ENCODE results near the gene ABCC8.

ABCC8 gene

DNA sequence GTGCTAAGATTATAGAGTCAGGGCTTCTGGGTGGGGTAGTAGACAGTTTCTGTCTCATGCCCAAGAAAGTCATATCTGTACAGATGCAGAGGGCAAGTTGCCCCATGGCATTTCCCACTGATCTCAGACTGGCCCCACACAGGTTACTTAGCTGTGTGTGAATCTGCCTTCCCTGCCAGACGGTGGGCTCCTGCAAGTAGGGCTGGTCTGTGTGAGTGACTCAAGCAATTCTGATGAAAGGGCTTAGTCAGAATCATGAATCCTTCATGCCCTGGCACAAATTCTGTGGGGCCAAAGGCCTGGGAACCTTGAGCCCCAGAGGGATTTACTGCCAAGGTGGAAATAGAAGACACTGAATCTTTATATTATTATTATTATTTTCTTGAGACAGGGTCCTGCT, 37.2 kb upstream of the ABCC8 start:
- DNase-seq (ENCODE audit: low read depth), result no peak
- no peak for TF ChIP-seq CTCF (conservative IDR thresholded peaks at IDR 0.05; ENCODE audit: low read length)
- no peak overlapping the region for H3K4me3 ChIP-seq (ENCODE audit: low read length)

- DNase-seq (ENCODE audit: low read depth), result no peak
- H3K4me3 ChIP-seq (ENCODE audit: low read length), result no peak overlapping the region
- TF ChIP-seq CTCF (conservative IDR thresholded peaks at IDR 0.05; ENCODE audit: low read length), result no peak
Measured at GRCh38 chr11:17512101-17512500, 35.5 kb upstream of the ABCC8 start.

- no peak for TF ChIP-seq CTCF (conservative IDR thresholded peaks at IDR 0.05; ENCODE audit: low read length)
- DNase-seq (ENCODE audit: low read depth), result no peak
- no peak overlapping the region for H3K4me3 ChIP-seq (ENCODE audit: low read length)
Measured at GRCh38 chr11:17511571-17511970, 34.9 kb upstream of the ABCC8 start.

DNA sequence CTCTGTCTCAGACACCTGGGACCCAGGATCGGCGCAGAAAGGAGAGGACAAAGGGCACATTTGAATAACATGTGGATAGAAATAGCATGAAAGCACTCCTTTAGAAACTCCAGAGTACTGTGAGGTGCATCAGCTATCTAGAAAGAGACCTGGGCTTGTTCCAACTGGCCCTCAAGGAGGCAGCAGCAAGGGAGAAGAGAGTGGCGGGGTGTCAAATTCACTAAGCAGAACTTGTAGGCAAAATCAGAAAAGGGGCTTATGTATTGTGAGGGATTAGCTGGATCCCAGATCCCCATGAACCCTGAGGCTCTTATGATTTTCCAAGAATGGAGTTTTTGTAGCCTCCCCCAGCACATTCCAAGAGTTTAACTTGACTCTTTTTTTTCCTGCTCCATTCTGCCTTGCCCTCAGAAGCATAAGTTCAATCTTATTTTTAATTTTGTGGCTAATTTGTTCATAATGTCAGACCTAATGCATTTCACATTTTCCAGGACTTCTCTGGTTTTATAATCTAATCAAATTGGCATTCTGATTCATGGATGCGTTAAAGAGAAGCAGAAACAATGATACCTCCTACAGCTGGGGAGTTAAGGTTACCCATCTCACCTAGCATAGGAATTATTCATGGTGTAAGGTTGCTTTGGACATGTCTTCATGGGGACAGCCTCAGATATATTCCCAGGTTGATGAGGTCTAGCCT, 34.0 kb upstream of the ABCC8 start:
- DNase-seq (ENCODE audit: low read depth), result no peak
- no peak overlapping the region for H3K4me3 ChIP-seq (ENCODE audit: low read length)
- TF ChIP-seq CTCF (conservative IDR thresholded peaks at IDR 0.05; ENCODE audit: low read length), result no peak

DNA sequence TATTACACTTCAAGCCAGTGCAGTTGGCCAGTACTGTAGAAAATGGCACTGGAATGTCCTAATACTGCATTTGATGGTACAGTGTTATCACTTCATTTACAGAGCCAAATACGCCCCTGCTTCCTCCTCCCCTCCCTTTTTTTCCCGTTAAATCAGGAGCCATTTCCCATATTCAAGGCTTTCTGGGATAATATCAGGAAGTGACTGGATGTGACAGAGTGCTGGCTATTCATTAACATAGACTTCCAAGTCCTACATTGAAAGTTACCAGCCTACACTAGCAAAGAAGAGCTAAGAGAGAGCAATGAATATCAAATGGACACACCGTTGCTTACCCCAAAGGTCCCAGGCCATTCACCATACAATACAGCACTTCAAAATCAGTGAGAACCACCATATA, 32.1 kb upstream of the ABCC8 start:
- H3K4me3 ChIP-seq (ENCODE audit: low read length), result no peak overlapping the region
- DNase-seq (ENCODE audit: low read depth), result no peak
- TF ChIP-seq CTCF (conservative IDR thresholded peaks at IDR 0.05; ENCODE audit: low read length), result no peak

DNA sequence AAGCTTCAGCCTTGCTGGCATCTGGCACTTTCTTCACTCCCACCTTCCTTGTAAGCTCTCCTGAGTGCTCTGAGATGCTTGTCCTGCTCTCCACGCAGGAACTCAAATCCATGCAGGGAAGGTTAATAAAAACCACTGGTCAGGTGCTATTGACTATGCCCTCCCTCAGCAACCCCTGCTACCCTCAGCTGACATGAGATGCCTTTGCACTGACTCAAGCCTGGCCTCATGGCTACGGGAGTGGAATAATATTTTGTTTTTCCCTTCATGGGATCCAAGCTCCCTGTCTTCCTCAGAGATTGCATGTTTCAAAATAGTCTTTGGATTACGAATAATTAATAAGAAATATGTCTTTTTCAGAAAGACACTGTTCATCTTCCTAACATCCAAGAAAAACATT, 31.7 kb upstream of the ABCC8 start:
- DNase-seq (ENCODE audit: low read depth), result no peak
- TF ChIP-seq CTCF (conservative IDR thresholded peaks at IDR 0.05; ENCODE audit: low read length), result no peak
- H3K4me3 ChIP-seq (ENCODE audit: low read length), result no peak overlapping the region

DNA sequence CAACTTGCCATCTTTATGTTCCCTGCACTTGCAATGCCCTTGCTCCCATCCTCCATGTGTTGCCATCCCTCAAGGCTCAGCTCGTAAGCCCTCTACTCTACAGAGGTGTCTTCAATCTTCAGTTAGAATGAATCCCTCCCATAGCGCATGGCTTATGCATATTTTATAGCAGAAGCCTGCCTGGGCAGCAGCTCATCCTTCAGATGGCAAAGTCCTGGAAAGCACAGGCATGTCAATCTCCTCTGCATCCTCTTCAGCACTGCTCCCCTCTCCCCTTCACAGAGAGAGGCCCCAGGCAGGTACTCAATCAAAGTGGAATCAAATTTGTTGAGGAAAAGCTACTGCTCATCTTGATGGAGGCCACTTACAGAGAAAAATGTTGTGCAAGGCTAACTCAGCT, 31.1 kb upstream of the ABCC8 start:
- TF ChIP-seq CTCF (conservative IDR thresholded peaks at IDR 0.05; ENCODE audit: low read length), result no peak

More for the DNA sequence above, 31.1 kb upstream of the ABCC8 start:
- no peak for DNase-seq (ENCODE audit: low read depth)
- H3K4me3 ChIP-seq (ENCODE audit: low read length), result no peak overlapping the region

Data from AG10803 (cell line).